GM19397 (cell line): ENCODE results near the gene PGAM5.
"Not testable (repeated sequence)": the region's sequence is repeated elsewhere in the genome, so short reads cannot be mapped to it uniquely, and the experiment has no call there.

Source experiments
- ATAC-seq: cut with Tn5 transposase; IDR thresholded peaks from one replicate; pipeline ENCODE4 v1.9.1; 2021; ENCODE audit warnings: mild to moderate bottlenecking, moderate library complexity; ENCODE audit not compliant: unreplicated experiment

PGAM5 gene

GRCh38 chr12:132741620-132742019 is 31.0 kb downstream of the PGAM5 start:
- no peak for ATAC-seq

- ATAC-seq = no peak
These were observed 33.2 kb downstream of the PGAM5 start for GRCh38 chr12:132743831-132744230.

- no peak for ATAC-seq
These were observed 36.0 kb downstream of the PGAM5 start for GRCh38 chr12:132746613-132747012.

GRCh38 chr12:132747395-132747794 is 36.8 kb downstream of the PGAM5 start:
- ATAC-seq = no peak

- ATAC-seq = no peak
These were observed 37.3 kb downstream of the PGAM5 start for GRCh38 chr12:132747896-132748295.

- no peak for ATAC-seq
These were observed 37.7 kb downstream of the PGAM5 start for GRCh38 chr12:132748319-132748718.

GRCh38 chr12:132753670-132754069 is 43.0 kb downstream of the PGAM5 start:
- not testable (repeated sequence) for ATAC-seq

- no peak for ATAC-seq
These were observed 43.7 kb downstream of the PGAM5 start for GRCh38 chr12:132754160-132754932.

GRCh38 chr12:132758825-132759224 is 48.2 kb downstream of the PGAM5 start:
- not testable (repeated sequence) for ATAC-seq

- no peak for ATAC-seq
These were observed 48.7 kb downstream of the PGAM5 start for GRCh38 chr12:132759359-132759758.

GRCh38 chr12:132761032-132761920 is 50.6 kb downstream of the PGAM5 start, which contains the start of gene ANKLE2:
Gene ANKLE2 (minus strand): TSS chr12:132761832. CDS start chr12:132761798, 34 bp downstream.
- peak; percentile 22 for ATAC-seq

- ATAC-seq = peak; percentile 83
These were observed 51.4 kb downstream of the PGAM5 start for GRCh38 chr12:132761921-132762583.

GRCh38 chr12:132764231-132764630 is 53.6 kb downstream of the PGAM5 start:
- ATAC-seq = no peak

- no peak for ATAC-seq
These were observed 54.7 kb downstream of the PGAM5 start for GRCh38 chr12:132765361-132765760.

- ATAC-seq = no peak
These were observed 55.9 kb downstream of the PGAM5 start for GRCh38 chr12:132766380-132767085.

GRCh38 chr12:132771126-132771838 is 60.6 kb downstream of the PGAM5 start:
- ATAC-seq = peak; percentile 39
